GM23338 (cell line): ENCODE results near the gene YWHAB.

Experiments
- CTCF ChIP-seq, 2 experiments: fragments of 200-600 bp in 1 of 2; sonication (generic) in 1 of 2; conservative IDR thresholded peaks; 2 replicates each; pipeline versions ENCODE4 v1.5.1 to v1.6.1; 2016 to 2017; ENCODE audit warnings: antibody characterized with exemption in 2 of 2, low read depth in 2 of 2, mild to moderate bottlenecking in 2 of 2, moderate library complexity in 1 of 2
- EZH2 ChIP-seq: fragments of 200-600 bp; sonication (generic); IDR thresholded peaks from one replicate; pipeline ENCODE4 v1.8.0; 2017; ENCODE audit warnings: antibody characterized with exemption, mild to moderate bottlenecking, low read depth; ENCODE audit not compliant: unreplicated experiment
- EZH2phosphoT487 ChIP-seq: fragments of 200-600 bp; sonication (generic); IDR thresholded peaks from one replicate; pipeline ENCODE4 v1.8.1; 2018; ENCODE audit warnings: antibody characterized with exemption; ENCODE audit not compliant: unreplicated experiment
- JUNB ChIP-seq: IDR thresholded peaks from one replicate; pipeline ENCODE4 v1.6.1; 2016; ENCODE audit warnings: antibody characterized with exemption; ENCODE audit not compliant: unreplicated experiment
- NANOG ChIP-seq: IDR thresholded peaks from 2 replicates; pipeline ENCODE4 v1.6.1; 2016; ENCODE audit warnings: antibody characterized with exemption, borderline replicate concordance
- POLR2AphosphoS5 ChIP-seq: IDR thresholded peaks from 2 replicates; pipeline ENCODE4 v1.6.1; 2016; ENCODE audit warnings: antibody characterized with exemption, low read depth
- REST ChIP-seq: IDR thresholded peaks from one replicate; pipeline ENCODE4 v1.6.1; 2018; ENCODE audit warnings: antibody characterized with exemption; ENCODE audit not compliant: unreplicated experiment
- ZNF331 ChIP-seq: fragments of 250-450 bp; sonication (Bioruptor Pico); IDR thresholded peaks from 2 replicates; pipeline ENCODE4 v1.5.0; 2020; ENCODE audit warnings: low read depth, mild to moderate bottlenecking, moderate library complexity

- TF ChIP-seq CTCF (conservative IDR thresholded peaks at IDR 0.05; ENCODE audit: low read depth in 2 of 2) (peak; percentile 69 to 75), EZH2 (no peak), JUNB (no peak), POLR2AphosphoS5 (no peak), EZH2phosphoT487 (no peak), NANOG (no peak), REST (no peak), ZNF331 (CRISPR knock-in tag) (no peak)
Measured at GRCh38 chr20:44911264-44911921, 25.9 kb downstream of the YWHAB start.
